Panc1 (cell line): ENCODE data around the gene TRNAU1AP.

Source experiments
- CTCF ChIP-seq: fragments of 450-650 bp; IDR thresholded peaks from 2 replicates; pipeline ENCODE4 v1.5.1; 2017; ENCODE audit warnings: mild to moderate bottlenecking
- TF ChIP-seq, protein P1 (sequence below), 2 experiments: IDR thresholded peaks; 2 replicates each; pipeline ENCODE4 v1.6.1; 2011 to 2012; ENCODE audit warnings: low read depth in 2 of 2, control low read depth in 1 of 2, low read length in 1 of 2, mild to moderate bottlenecking in 1 of 2, moderate library complexity in 1 of 2; ENCODE audit not compliant: insufficient read depth in 1 of 2

DNA sequence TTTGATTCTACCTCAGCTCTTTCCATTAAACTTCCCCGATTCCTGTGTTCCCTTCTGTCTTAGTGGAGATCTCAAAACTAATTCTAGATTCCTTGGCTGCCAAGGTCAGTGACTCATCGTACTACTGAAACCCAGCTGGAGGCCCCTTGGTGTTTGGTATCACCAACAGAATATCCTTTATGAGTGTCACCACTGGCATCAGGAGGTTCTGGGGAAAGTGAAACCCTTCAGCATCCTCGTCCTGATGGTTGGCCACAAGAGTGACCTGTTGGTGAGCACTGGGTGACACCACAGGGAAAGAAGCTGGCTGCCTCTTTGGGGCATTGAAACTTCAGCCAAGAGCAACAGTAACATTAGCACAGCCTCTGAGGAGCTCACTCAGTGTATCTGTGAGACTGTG, 48.8 kb downstream of the TRNAU1AP start:
- no peak for TF ChIP-seq CTCF
- TF ChIP-seq, protein P1, sequence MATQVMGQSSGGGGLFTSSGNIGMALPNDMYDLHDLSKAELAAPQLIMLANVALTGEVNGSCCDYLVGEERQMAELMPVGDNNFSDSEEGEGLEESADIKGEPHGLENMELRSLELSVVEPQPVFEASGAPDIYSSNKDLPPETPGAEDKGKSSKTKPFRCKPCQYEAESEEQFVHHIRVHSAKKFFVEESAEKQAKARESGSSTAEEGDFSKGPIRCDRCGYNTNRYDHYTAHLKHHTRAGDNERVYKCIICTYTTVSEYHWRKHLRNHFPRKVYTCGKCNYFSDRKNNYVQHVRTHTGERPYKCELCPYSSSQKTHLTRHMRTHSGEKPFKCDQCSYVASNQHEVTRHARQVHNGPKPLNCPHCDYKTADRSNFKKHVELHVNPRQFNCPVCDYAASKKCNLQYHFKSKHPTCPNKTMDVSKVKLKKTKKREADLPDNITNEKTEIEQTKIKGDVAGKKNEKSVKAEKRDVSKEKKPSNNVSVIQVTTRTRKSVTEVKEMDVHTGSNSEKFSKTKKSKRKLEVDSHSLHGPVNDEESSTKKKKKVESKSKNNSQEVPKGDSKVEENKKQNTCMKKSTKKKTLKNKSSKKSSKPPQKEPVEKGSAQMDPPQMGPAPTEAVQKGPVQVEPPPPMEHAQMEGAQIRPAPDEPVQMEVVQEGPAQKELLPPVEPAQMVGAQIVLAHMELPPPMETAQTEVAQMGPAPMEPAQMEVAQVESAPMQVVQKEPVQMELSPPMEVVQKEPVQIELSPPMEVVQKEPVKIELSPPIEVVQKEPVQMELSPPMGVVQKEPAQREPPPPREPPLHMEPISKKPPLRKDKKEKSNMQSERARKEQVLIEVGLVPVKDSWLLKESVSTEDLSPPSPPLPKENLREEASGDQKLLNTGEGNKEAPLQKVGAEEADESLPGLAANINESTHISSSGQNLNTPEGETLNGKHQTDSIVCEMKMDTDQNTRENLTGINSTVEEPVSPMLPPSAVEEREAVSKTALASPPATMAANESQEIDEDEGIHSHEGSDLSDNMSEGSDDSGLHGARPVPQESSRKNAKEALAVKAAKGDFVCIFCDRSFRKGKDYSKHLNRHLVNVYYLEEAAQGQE (IDR thresholded peaks at IDR 0.05; ENCODE audit: insufficient read depth in 1 of 2, low read depth in 2 of 2, low read length in 1 of 2) = no peak
